GM18870 (cell line): ENCODE data around the gene FABP2.
"Not testable (repeated sequence)": the region's sequence is repeated elsewhere in the genome, so short reads cannot be mapped to it uniquely, and the experiment has no call there.

Experiments used
- ATAC-seq: cut with Tn5 transposase; IDR thresholded peaks from one replicate; pipeline ENCODE4 v1.9.1; 2021; ENCODE audit warnings: moderate library complexity; ENCODE audit not compliant: unreplicated experiment

FABP2 gene

GRCh38 chr4:119321921-119322687 is at the start of gene FABP2:
Gene FABP2 (minus strand): TSS chr4:119322138. CDS start chr4:119322102, 36 bp downstream.
- no peak for ATAC-seq

- not testable (repeated sequence) for ATAC-seq
These were observed 49.2 kb upstream of the FABP2 start for GRCh38 chr4:119370951-119371683.

GRCh38 chr4:119370392-119370791 is 48.5 kb upstream of the FABP2 start:
- peak; percentile 98 for ATAC-seq

GRCh38 chr4:119366802-119367201 is 44.9 kb upstream of the FABP2 start:
- ATAC-seq: not testable (repeated sequence)

GRCh38 chr4:119364203-119364602 is 42.3 kb upstream of the FABP2 start:
- ATAC-seq: not testable (repeated sequence)

- not testable (repeated sequence) for ATAC-seq
These were observed 41.4 kb upstream of the FABP2 start for GRCh38 chr4:119363372-119363771.

- not testable (repeated sequence) for ATAC-seq
These were observed 40.5 kb upstream of the FABP2 start for GRCh38 chr4:119362413-119362812.

- ATAC-seq: not testable (repeated sequence)
These were observed 37.9 kb upstream of the FABP2 start for GRCh38 chr4:119359873-119360272.

- ATAC-seq: not testable (repeated sequence)
These were observed 34.9 kb upstream of the FABP2 start for GRCh38 chr4:119356796-119357195.

GRCh38 chr4:119356041-119356440 is 34.1 kb upstream of the FABP2 start:
- ATAC-seq: not testable (repeated sequence)

- peak; percentile 59 for ATAC-seq
These were observed 31.4 kb upstream of the FABP2 start for GRCh38 chr4:119353364-119353763.

GRCh38 chr4:119348169-119348568 is 26.2 kb upstream of the FABP2 start:
- ATAC-seq: not testable (repeated sequence)

- not testable (repeated sequence) for ATAC-seq
These were observed 21.4 kb upstream of the FABP2 start for GRCh38 chr4:119343293-119343692.

- not testable (repeated sequence) for ATAC-seq
These were observed 18.0 kb upstream of the FABP2 start for GRCh38 chr4:119339895-119340294.

GRCh38 chr4:119337010-119337409 is 15.1 kb upstream of the FABP2 start:
- ATAC-seq: no peak

- ATAC-seq: not testable (repeated sequence)
These were observed 14.5 kb upstream of the FABP2 start for GRCh38 chr4:119336332-119336979.

GRCh38 chr4:119329835-119330620 is 8.1 kb upstream of the FABP2 start:
- ATAC-seq: no peak

GRCh38 chr4:119328695-119329094 is 6.8 kb upstream of the FABP2 start:
- ATAC-seq: no peak

GRCh38 chr4:119317990-119318389 is 3.9 kb downstream of the FABP2 start:
- ATAC-seq: no peak

GRCh38 chr4:119315036-119315435 is 6.9 kb downstream of the FABP2 start:
- no peak for ATAC-seq

GRCh38 chr4:119314356-119314755 is 7.6 kb downstream of the FABP2 start:
- peak; percentile 81 for ATAC-seq
